ENCODE measurements around the gene MYO16.

MYO16 gene

DNA sequence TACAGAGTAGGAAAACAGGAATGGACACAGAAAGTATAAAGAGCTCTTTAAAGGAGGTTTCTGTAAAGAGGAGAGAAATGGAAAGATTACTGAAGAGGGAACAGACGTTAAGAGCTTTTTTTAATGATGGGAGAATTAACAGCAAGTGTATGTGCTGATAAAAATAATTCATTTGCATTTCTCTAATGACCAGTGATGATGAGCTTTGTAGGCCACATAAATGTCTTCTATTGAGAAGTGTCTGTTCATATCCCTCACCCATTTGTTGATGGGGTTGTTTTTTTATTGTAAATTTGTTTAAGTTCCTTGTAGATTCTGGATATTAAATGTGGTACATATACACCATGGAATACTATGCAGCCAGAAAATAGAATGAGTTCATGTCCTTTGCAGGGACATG lies 40.0 kb downstream of the MYO16 start:
- no peaks in the 10 kb centered on the region for H3K9me3 ChIP-seq (ENCODE audit: control insufficient read depth, low read length)
- H3K4me1 ChIP-seq (ENCODE audit: control insufficient read depth, insufficient read depth, low read length): no peaks in the 10 kb centered on the region
- H3K36me3 ChIP-seq (ENCODE audit: control insufficient read depth, insufficient read depth, low read length): no peaks in the 10 kb centered on the region
- H3K9ac ChIP-seq (ENCODE audit: low read length): no peak overlapping the region
- H3K4me3 ChIP-seq (ENCODE audit: low read length): no peak overlapping the region
- no peaks in the 10 kb centered on the region for H3K27me3 ChIP-seq (ENCODE audit: control insufficient read depth, insufficient read depth, low read length)

GRCh38 chr13:108674346-108674745 lies 44.9 kb downstream of the MYO16 start:
- no peak overlapping the region for H3K9ac ChIP-seq (ENCODE audit: low read length)
- H3K27me3 ChIP-seq (ENCODE audit: control insufficient read depth, insufficient read depth, low read length): no peaks in the 10 kb centered on the region
- H3K4me1 ChIP-seq (ENCODE audit: control insufficient read depth, insufficient read depth, low read length): no peaks in the 10 kb centered on the region
- H3K9me3 ChIP-seq (ENCODE audit: control insufficient read depth, low read length): no peaks in the 10 kb centered on the region
- no peak overlapping the region for H3K4me3 ChIP-seq (ENCODE audit: low read length)
- no peaks in the 10 kb centered on the region for H3K36me3 ChIP-seq (ENCODE audit: control insufficient read depth, insufficient read depth, low read length)

GRCh38 chr13:108674771-108675170 lies 45.4 kb downstream of the MYO16 start:
- Histone ChIP-seq H3K36me3 (ENCODE audit: control insufficient read depth, insufficient read depth, low read length) (no peaks in the 10 kb centered on the region), H3K9me3 (ENCODE audit: control insufficient read depth, low read length) (no peaks in the 10 kb centered on the region), H3K4me3 (ENCODE audit: low read length) (no peak overlapping the region), H3K9ac (ENCODE audit: low read length) (no peak overlapping the region), H3K4me1 (ENCODE audit: control insufficient read depth, insufficient read depth, low read length) (no peaks in the 10 kb centered on the region), H3K27me3 (ENCODE audit: control insufficient read depth, insufficient read depth, low read length) (no peaks in the 10 kb centered on the region)

- Histone ChIP-seq H3K27me3 (ENCODE audit: control insufficient read depth, insufficient read depth, low read length) (no peaks in the 10 kb centered on the region), H3K9me3 (ENCODE audit: control insufficient read depth, low read length) (no peaks in the 10 kb centered on the region), H3K36me3 (ENCODE audit: control insufficient read depth, insufficient read depth, low read length) (no peaks in the 10 kb centered on the region), H3K9ac (ENCODE audit: low read length) (no peak overlapping the region), H3K4me3 (ENCODE audit: low read length) (no peak overlapping the region), H3K4me1 (ENCODE audit: control insufficient read depth, insufficient read depth, low read length) (no peaks in the 10 kb centered on the region)
These were observed 47.2 kb downstream of the MYO16 start for GRCh38 chr13:108676620-108677019.

DNA sequence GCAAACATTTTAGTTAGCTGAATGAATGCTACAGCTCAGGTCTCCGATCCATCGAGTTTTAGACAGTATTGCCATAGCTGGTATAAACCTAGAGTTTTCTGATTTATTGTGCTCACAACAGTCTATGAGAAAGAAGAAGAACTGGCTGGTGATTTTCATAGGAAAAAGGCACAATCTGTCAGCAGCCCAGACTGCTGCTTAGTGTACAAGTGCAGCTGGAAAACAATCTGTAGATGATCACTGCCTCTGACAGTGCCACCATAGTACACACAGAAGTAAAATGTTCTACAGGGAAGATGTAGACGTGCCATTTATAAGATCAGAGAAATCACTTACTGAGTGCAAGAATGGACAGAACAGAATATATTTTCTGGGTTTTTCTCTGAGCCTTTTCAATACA lies 48.4 kb downstream of the MYO16 start:
- Histone ChIP-seq H3K36me3 (ENCODE audit: control insufficient read depth, insufficient read depth, low read length) (no peaks in the 10 kb centered on the region), H3K4me1 (ENCODE audit: control insufficient read depth, insufficient read depth, low read length) (no peaks in the 10 kb centered on the region), H3K9me3 (ENCODE audit: control insufficient read depth, low read length) (no peaks in the 10 kb centered on the region), H3K4me3 (ENCODE audit: low read length) (no peak overlapping the region), H3K27me3 (ENCODE audit: control insufficient read depth, insufficient read depth, low read length) (no peaks in the 10 kb centered on the region), H3K9ac (ENCODE audit: low read length) (no peak overlapping the region)

DNA sequence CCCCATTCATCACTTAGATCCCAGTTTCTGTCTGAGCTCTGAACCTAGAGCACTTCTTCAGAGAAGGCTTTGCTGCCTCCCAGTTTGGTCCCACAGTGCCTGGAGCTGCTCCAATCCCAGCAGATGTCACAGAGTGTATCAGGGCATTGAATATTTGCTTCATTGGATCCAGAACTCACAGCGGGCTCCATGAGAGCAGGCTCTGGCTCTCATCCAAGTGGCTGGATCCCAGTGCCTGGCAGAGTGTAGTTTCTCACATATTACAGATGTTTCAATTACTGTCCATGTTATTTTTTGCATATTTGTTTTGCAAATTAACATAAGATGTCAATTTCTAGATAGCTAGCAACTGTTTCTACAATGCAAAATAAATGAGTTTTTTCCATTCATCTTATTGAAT lies 50.6 kb downstream of the MYO16 start:
- no peaks in the 10 kb centered on the region for H3K27me3 ChIP-seq (ENCODE audit: control insufficient read depth, insufficient read depth, low read length)
- H3K9ac ChIP-seq (ENCODE audit: low read length): no peak overlapping the region
- H3K36me3 ChIP-seq (ENCODE audit: control insufficient read depth, insufficient read depth, low read length): no peaks in the 10 kb centered on the region
- no peaks in the 10 kb centered on the region for H3K4me1 ChIP-seq (ENCODE audit: control insufficient read depth, insufficient read depth, low read length)
- no peak overlapping the region for H3K4me3 ChIP-seq (ENCODE audit: low read length)
- no peaks in the 10 kb centered on the region for H3K9me3 ChIP-seq (ENCODE audit: control insufficient read depth, low read length)

DNA sequence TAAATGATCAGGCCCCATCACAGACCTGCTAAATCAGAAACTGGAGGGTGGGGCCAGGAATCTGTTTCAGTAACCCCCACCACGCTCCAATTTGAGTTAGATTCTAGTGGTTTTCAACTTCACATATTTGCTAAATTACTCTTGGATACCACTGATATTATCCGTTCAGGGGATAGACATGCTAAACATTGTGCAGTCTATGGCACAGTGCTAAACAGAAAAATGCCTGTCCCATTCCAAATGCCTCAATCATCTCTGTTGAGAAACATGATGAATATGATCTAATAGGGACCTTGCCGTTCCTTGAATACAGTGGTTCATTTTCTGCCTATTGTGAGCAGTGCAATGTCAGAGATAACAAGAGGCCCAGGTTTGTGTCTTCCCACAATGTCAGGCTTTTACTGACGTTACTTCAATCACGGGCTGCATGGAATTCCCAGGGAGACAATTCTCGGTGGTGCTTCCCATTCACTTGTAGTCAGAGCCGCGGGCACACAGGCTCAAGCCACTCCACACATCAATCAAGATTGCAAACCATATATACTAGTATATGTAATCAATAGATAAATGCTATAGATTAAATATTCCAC lies 52.7 kb downstream of the MYO16 start:
- Histone ChIP-seq H3K4me3 (ENCODE audit: low read length) (no peak overlapping the region), H3K27me3 (ENCODE audit: control insufficient read depth, insufficient read depth, low read length) (no peaks in the 10 kb centered on the region), H3K36me3 (ENCODE audit: control insufficient read depth, insufficient read depth, low read length) (no peaks in the 10 kb centered on the region), H3K4me1 (ENCODE audit: control insufficient read depth, insufficient read depth, low read length) (no peaks in the 10 kb centered on the region), H3K9ac (ENCODE audit: low read length) (no peak overlapping the region), H3K9me3 (ENCODE audit: control insufficient read depth, low read length) (no peaks in the 10 kb centered on the region)

DNA sequence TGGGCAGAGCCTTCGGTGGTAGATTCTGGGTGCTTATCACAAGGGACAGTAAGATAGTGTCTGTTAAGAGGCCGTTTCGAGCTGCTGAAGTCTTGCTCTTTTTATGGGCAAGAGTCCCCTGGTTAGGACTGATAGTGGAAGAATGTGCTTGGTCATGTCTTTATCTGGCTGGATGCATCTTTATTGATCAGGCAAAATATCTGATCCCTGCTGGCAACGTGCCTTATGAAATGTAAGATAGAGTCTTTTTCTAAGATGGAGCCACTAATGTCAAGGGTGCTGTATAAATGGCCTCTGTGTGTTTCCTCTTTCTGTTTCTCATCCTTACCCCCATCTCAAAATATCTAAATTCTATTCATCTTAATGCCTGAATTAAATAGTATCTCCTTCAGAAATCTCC lies 53.3 kb downstream of the MYO16 start:
- H3K4me3 ChIP-seq (ENCODE audit: low read length): no peak overlapping the region
- H3K4me1 ChIP-seq (ENCODE audit: control insufficient read depth, insufficient read depth, low read length): no peaks in the 10 kb centered on the region
- H3K9ac ChIP-seq (ENCODE audit: low read length): no peak overlapping the region
- H3K36me3 ChIP-seq (ENCODE audit: control insufficient read depth, insufficient read depth, low read length): no peaks in the 10 kb centered on the region
- H3K27me3 ChIP-seq (ENCODE audit: control insufficient read depth, insufficient read depth, low read length): no peaks in the 10 kb centered on the region
- H3K9me3 ChIP-seq (ENCODE audit: control insufficient read depth, low read length): no peaks in the 10 kb centered on the region

DNA sequence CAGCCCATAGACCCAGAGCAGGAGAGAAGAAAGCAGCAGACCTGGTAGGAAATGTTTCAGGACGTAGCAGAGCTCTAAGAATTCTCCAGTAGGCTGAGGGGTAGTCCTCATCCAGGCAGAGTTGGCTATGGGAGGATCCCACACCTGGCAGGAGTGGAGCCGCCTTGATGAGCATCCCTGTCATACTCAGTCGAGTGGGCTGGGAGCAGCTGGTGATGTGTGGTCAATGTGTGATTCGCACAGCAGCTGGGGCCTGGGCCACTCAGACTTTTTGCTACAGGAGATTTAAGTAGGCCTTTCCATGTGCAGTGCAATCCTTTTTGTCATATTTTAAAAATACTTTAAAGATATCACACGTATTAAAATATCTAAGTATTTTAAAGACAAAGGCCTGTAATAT lies 56.6 kb downstream of the MYO16 start:
- no peak overlapping the region for H3K9ac ChIP-seq (ENCODE audit: low read length)
- no peaks in the 10 kb centered on the region for H3K9me3 ChIP-seq (ENCODE audit: control insufficient read depth, low read length)
- no peaks in the 10 kb centered on the region for H3K4me1 ChIP-seq (ENCODE audit: control insufficient read depth, insufficient read depth, low read length)
- no peaks in the 10 kb centered on the region for H3K27me3 ChIP-seq (ENCODE audit: control insufficient read depth, insufficient read depth, low read length)
- no peaks in the 10 kb centered on the region for H3K36me3 ChIP-seq (ENCODE audit: control insufficient read depth, insufficient read depth, low read length)
- H3K4me3 ChIP-seq (ENCODE audit: low read length): no peak overlapping the region

- no peaks in the 10 kb centered on the region for H3K27me3 ChIP-seq (ENCODE audit: control insufficient read depth, insufficient read depth, low read length)
- no peaks in the 10 kb centered on the region for H3K36me3 ChIP-seq (ENCODE audit: control insufficient read depth, insufficient read depth, low read length)
- H3K4me1 ChIP-seq (ENCODE audit: control insufficient read depth, insufficient read depth, low read length): no peaks in the 10 kb centered on the region
- no peak overlapping the region for H3K9ac ChIP-seq (ENCODE audit: low read length)
- no peak overlapping the region for H3K4me3 ChIP-seq (ENCODE audit: low read length)
- H3K9me3 ChIP-seq (ENCODE audit: control insufficient read depth, low read length): no peaks in the 10 kb centered on the region
These were observed 61.3 kb downstream of the MYO16 start for GRCh38 chr13:108690726-108691125.

DNA sequence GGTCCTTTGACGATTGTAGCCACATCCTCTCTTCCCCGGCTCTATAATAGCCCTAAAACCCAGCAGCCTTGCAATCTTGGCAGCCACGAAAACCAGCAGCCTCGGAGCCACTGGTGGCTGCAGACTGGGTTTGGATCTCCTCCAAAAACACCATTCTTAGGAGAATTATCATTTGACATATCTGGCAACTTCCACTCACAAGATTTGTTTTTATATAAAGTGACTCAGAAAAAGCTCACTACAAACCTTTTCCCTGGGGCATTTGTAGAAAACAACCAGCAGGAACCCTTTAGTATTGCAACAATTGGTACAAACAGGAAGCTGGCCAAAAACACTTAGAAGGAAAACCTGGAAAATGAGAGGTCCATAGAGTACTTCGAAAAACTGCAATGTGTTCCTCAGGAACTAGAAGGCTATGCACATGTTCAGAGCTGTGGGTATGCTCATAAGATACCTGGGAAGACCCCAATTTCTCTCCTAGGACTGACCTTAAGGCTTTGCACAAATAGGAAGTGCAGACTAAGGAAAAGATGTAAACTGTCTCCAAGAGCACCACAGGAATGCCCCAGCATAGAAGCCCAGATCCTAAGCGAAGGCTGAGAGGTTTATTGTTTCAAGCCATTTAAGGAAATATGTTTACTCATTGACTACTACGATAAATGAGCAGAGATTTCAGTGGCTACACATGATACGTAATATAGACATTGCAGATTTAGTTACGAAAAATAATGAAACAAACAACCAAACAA lies 71.2 kb downstream of the MYO16 start:
- Histone ChIP-seq H3K9me3 (ENCODE audit: control insufficient read depth, low read length) (peaks cover 5% of the 10 kb centered on the region), H3K4me3 (ENCODE audit: low read length) (no peak overlapping the region)

GRCh38 chr13:108702171-108702570 lies 72.8 kb downstream of the MYO16 start:
- Histone ChIP-seq H3K4me1 (ENCODE audit: control insufficient read depth, insufficient read depth, low read length) (no peaks in the 10 kb centered on the region), H3K36me3 (ENCODE audit: control insufficient read depth, insufficient read depth, low read length) (no peaks in the 10 kb centered on the region), H3K27me3 (ENCODE audit: control insufficient read depth, insufficient read depth, low read length) (no peaks in the 10 kb centered on the region), H3K9me3 (ENCODE audit: control insufficient read depth, low read length) (peaks cover 5% of the 10 kb centered on the region), H3K4me3 (ENCODE audit: low read length) (no peak overlapping the region), H3K9ac (ENCODE audit: low read length) (no peak overlapping the region)

More for the DNA sequence above, 71.2 kb downstream of the MYO16 start:
- Histone ChIP-seq H3K9ac (ENCODE audit: low read length) (no peak overlapping the region), H3K4me1 (ENCODE audit: control insufficient read depth, insufficient read depth, low read length) (no peaks in the 10 kb centered on the region), H3K36me3 (ENCODE audit: control insufficient read depth, insufficient read depth, low read length) (no peaks in the 10 kb centered on the region), H3K27me3 (ENCODE audit: control insufficient read depth, insufficient read depth, low read length) (no peaks in the 10 kb centered on the region)

Measured in mucosa of stomach (tissue), 1 donor.